GM08714 (cell line): Measurements from ENCODE around the gene PLA2G6.
"Not testable (repeated sequence)": the region's sequence is repeated elsewhere in the genome, so short reads cannot be mapped to it uniquely, and the experiment has no call there.

Source experiments
- H3K4me3 ChIP-seq: fragments of 200-500 bp; sonication (Bioruptor generic); 2 replicates; pipeline ENCODE4 v1.5.1; 2014; ENCODE audit warnings: mild to moderate bottlenecking, low read length, inconsistent platforms
- ZNF274 ChIP-seq: IDR thresholded peaks from 2 replicates; pipeline ENCODE4 v1.6.1; 2012; ENCODE audit warnings: mild to moderate bottlenecking, low read depth, low read length

PLA2G6 gene

GRCh38 chr22:38187413-38188212, 6.0 kb upstream of the PLA2G6 start:
- TF ChIP-seq ZNF274: no peak
- H3K4me3 ChIP-seq: no peak overlapping the region

GRCh38 chr22:38186429-38186828, 4.8 kb upstream of the PLA2G6 start:
- H3K4me3 ChIP-seq: no peak overlapping the region
- no peak for TF ChIP-seq ZNF274

- TF ChIP-seq ZNF274: no peak
- no peak overlapping the region for H3K4me3 ChIP-seq
Observed at GRCh38 chr22:38184788-38185187, 3.2 kb upstream of the PLA2G6 start.

GRCh38 chr22:38180841-38181452, 683 bp downstream of the PLA2G6 start:
- peak overlapping the region; percentile 85 for H3K4me3 ChIP-seq
- no peak for TF ChIP-seq ZNF274

GRCh38 chr22:38178605-38178937, 3.1 kb downstream of the PLA2G6 start:
- not testable (repeated sequence) for H3K4me3 ChIP-seq

GRCh38 chr22:38177926-38178604, 3.6 kb downstream of the PLA2G6 start:
- H3K4me3 ChIP-seq: no peak overlapping the region
- no peak for TF ChIP-seq ZNF274

GRCh38 chr22:38177571-38177925, 4.1 kb downstream of the PLA2G6 start:
- H3K4me3 ChIP-seq: not testable (repeated sequence)

- no peak overlapping the region for H3K4me3 ChIP-seq
- no peak for TF ChIP-seq ZNF274
Observed at GRCh38 chr22:38177044-38177443, 4.6 kb downstream of the PLA2G6 start.

GRCh38 chr22:38176170-38176741, 5.4 kb downstream of the PLA2G6 start:
- no peak for TF ChIP-seq ZNF274

GRCh38 chr22:38175206-38176118, 6.2 kb downstream of the PLA2G6 start:
- TF ChIP-seq ZNF274: no peak
- H3K4me3 ChIP-seq: no peak overlapping the region

More at GRCh38 chr22:38176170-38176741, 5.4 kb downstream of the PLA2G6 start:
- no peak overlapping the region for H3K4me3 ChIP-seq

GRCh38 chr22:38174626-38175025, 7.0 kb downstream of the PLA2G6 start:
- TF ChIP-seq ZNF274: no peak
- no peak overlapping the region for H3K4me3 ChIP-seq

- H3K4me3 ChIP-seq: no peak overlapping the region
- TF ChIP-seq ZNF274: no peak
Observed at GRCh38 chr22:38173641-38173906, 8.1 kb downstream of the PLA2G6 start.

GRCh38 chr22:38172832-38173640, 8.6 kb downstream of the PLA2G6 start:
- H3K4me3 ChIP-seq: no peak overlapping the region
- TF ChIP-seq ZNF274: no peak
